K562 (cell line): Measurements from ENCODE around the gene BAG5. TPM values are rescaled to one million over a fixed set of nuclear protein-coding genes. Genes with fewer than 3 reads are reported as not detected.

Experiments used
- ATAC-seq: fragments of 200-7000 bp; cut with Tn5 transposase; 3 replicates; pipeline ENCODE4 v1.9.1; 2020; ENCODE audit warnings: moderate library complexity
- BruUV-seq: library from RNA; stranded (reverse); fragments of 400-500 nt; replicated peaks from 2 replicates; lab custom pipeline; 2021; lab: Mats Ljungman, UMichigan
- CTCF ChIA-PET: fragments of 300-600 bp; formaldehyde crosslinking; extraction: SDS; loops from one replicate; lab custom pipeline; 2021; ENCODE audit warnings: low intra/inter-chr PET ratio; lab: Yijun Ruan, JAX
- POLR2A ChIA-PET: fragments of 300-600, 350-650 bp; sonication (Branson Sonifier 250); formaldehyde crosslinking; extraction: SDS; loops from one replicate; lab custom pipeline; 2021; ENCODE audit warnings: antibody characterized with exemption, inconsistent platforms; lab: Yijun Ruan, JAX
- DNase-seq, 4 experiments: peaks; one replicate each; pipeline versions ENCODE4 v3.0.0 to v3.0.0-alpha.2; 2011 to 2018; ENCODE audit warnings: low spot score in 3 of 4, mixed read lengths in 3 of 4; ENCODE audit errors: extremely low read depth in 1 of 4
- FAIRE-seq: peaks from 2 replicates; lab custom pipeline; 2011; peaks lifted over from hg19 to GRCh38; lab: Jason Lieb, UNC
- H2AFZ ChIP-seq: 2 replicates; pipeline ENCODE4 v1.6.0; 2011; ENCODE audit warnings: low read depth, low read length, control low read depth, inconsistent platforms
- H3K27ac ChIP-seq: fragments of 200-600 bp; 3 replicates; pipeline ENCODE4 v1.8.0; 2011; ENCODE audit warnings: low read depth, mild to moderate bottlenecking, control low read depth, inconsistent platforms, low read length, moderate library complexity, mixed read lengths; ENCODE audit errors: extremely low read depth
- H3K27me3 ChIP-seq, 2 experiments: fragments of 300-600 bp in 1 of 2; 2 replicates in 1 of 2; 3 replicates in 1 of 2; pipeline versions ENCODE4 v1.6.0 to v1.8.0; 2011; ENCODE audit warnings: inconsistent platforms in 2 of 2, low read length in 2 of 2, mild to moderate bottlenecking in 1 of 2, mixed read lengths in 1 of 2, moderate library complexity in 1 of 2; ENCODE audit not compliant: control insufficient read depth in 2 of 2, insufficient read depth in 2 of 2
- H3K36me3 ChIP-seq: fragments of 300-600 bp; 3 replicates; pipeline ENCODE4 v1.8.0; 2011; ENCODE audit warnings: mild to moderate bottlenecking, low read length, inconsistent platforms; ENCODE audit not compliant: control insufficient read depth, insufficient read depth
- H3K4me1 ChIP-seq, 2 experiments: fragments of 200-600 bp in 1 of 2; replicated peaks in 1 of 2; 2 replicates in 1 of 2; 3 replicates in 1 of 2; pipeline versions ENCODE4 v1.5.1 to v1.8.0; 2011; ENCODE audit warnings: inconsistent platforms in 2 of 2, low read length in 2 of 2, mild to moderate bottlenecking in 1 of 2, mixed read lengths in 1 of 2, moderate library complexity in 1 of 2; ENCODE audit not compliant: control insufficient read depth in 2 of 2, insufficient read depth in 2 of 2
- H3K4me2 ChIP-seq: 2 replicates; pipeline ENCODE4 v1.6.1; 2011; ENCODE audit warnings: low read length, control low read depth, inconsistent platforms, mixed read lengths; ENCODE audit not compliant: insufficient read depth
- H3K4me3 ChIP-seq: fragments of 200-600 bp; sonication (generic), shearing (Covaris generic); 2 replicates; pipeline ENCODE4 v1.5.1; 2016; ENCODE audit warnings: control low read depth, inconsistent platforms
- H3K79me2 ChIP-seq: fragments of 200-600 bp; 3 replicates; pipeline ENCODE4 v1.8.0; 2011; ENCODE audit warnings: low read length, inconsistent platforms; ENCODE audit not compliant: control insufficient read depth, insufficient read depth
- H3K9ac ChIP-seq, 2 experiments: 2 replicates each; pipeline versions ENCODE4 v1.6.0 to v1.6.1; 2011; ENCODE audit warnings: low read depth in 2 of 2, low read length in 2 of 2, control low read depth in 1 of 2, inconsistent platforms in 1 of 2, mild to moderate bottlenecking in 1 of 2, mixed read lengths in 1 of 2; ENCODE audit not compliant: insufficient read depth in 1 of 2
- H3K9me1 ChIP-seq: one replicate; pipeline ENCODE4 v1.6.0; 2011; ENCODE audit warnings: inconsistent platforms, mild to moderate bottlenecking, low read length, moderate library complexity; ENCODE audit not compliant: control insufficient read depth, insufficient read depth
- H3K9me3 ChIP-seq: replicated peaks from 2 replicates; pipeline ENCODE4 v1.5.1; 2011; ENCODE audit warnings: low read depth, low read length, inconsistent platforms; ENCODE audit not compliant: control insufficient read depth, insufficient read depth
- H4K20me1 ChIP-seq: replicated peaks from 2 replicates; pipeline ENCODE4 v1.6.1; 2011; ENCODE audit warnings: low read length, inconsistent platforms, mixed read lengths; ENCODE audit not compliant: control insufficient read depth, insufficient read depth
- BACH1 ChIP-seq: fragments of 200-800 bp; sonication (Bioruptor generic); IDR thresholded peaks from 2 replicates; pipeline ENCODE4 v1.6.1; 2016; ENCODE audit warnings: missing genetic modification characterization, missing compliant biosample characterization
- CBFB ChIP-seq: sonication (generic); formaldehyde crosslinking; IDR thresholded peaks from 2 replicates; pipeline ENCODE4 v1.4.0; 2020; ENCODE audit warnings: mild to moderate bottlenecking, missing genetic modification reagents
- JUND ChIP-seq, 2 experiments: IDR thresholded peaks; 2 replicates in 1 of 2; 3 replicates in 1 of 2; pipeline ENCODE4 v1.6.1; 2011; ENCODE audit warnings: borderline replicate concordance in 2 of 2, low read depth in 2 of 2, low read length in 2 of 2, improper control_type of control experiment in 1 of 2, missing biosample characterization in 1 of 2, missing genetic modification characterization in 1 of 2, missing genetic modification reagents in 1 of 2
- NCOA4 ChIP-seq: fragments of 450-650 bp; IDR thresholded peaks from 2 replicates; pipeline ENCODE4 v1.6.1; 2018; ENCODE audit warnings: mild to moderate bottlenecking; ENCODE audit not compliant: partially characterized antibody
- NELFE ChIP-seq: IDR thresholded peaks from 2 replicates; pipeline ENCODE4 v1.6.1; 2011; ENCODE audit warnings: mild to moderate bottlenecking; ENCODE audit not compliant: insufficient read depth, insufficient read length
- NFIC ChIP-seq: fragments of 450-650 bp; IDR thresholded peaks from 2 replicates; pipeline ENCODE4 v1.6.1; 2017; ENCODE audit warnings: mild to moderate bottlenecking, inconsistent platforms
- POLR2G ChIP-seq: fragments of 200-400 bp; formaldehyde crosslinking; IDR thresholded peaks from 2 replicates; pipeline ENCODE4 v1.6.1; 2017; ENCODE audit warnings: low read depth, mild to moderate bottlenecking, antibody characterized with exemption, low read length, moderate library complexity
- RAD21 ChIP-seq, 2 experiments: fragments of 250-450 bp in 1 of 2; fragments of 450-650 bp in 1 of 2; sonication (Bioruptor Pico) in 1 of 2; formaldehyde crosslinking in 1 of 2; IDR thresholded peaks in 1 of 2; conservative IDR thresholded peaks in 1 of 2; 2 replicates each; pipeline versions ENCODE4 v1.4.0 to v1.8.0; 2020 to 2022; ENCODE audit warnings: mild to moderate bottlenecking in 2 of 2, moderate library complexity in 1 of 2
- ZNF212 ChIP-seq: fragments of 450-650 bp; formaldehyde crosslinking; IDR thresholded peaks from 2 replicates; pipeline ENCODE4 v1.4.0; 2020; ENCODE audit warnings: mild to moderate bottlenecking
- ZNF785 ChIP-seq: fragments of 250-450 bp; sonication (Bioruptor Pico); IDR thresholded peaks from 2 replicates; pipeline ENCODE4 v1.4.0; 2020; ENCODE audit warnings: mild to moderate bottlenecking
- ZSCAN29 ChIP-seq: fragments of 450-650 bp; IDR thresholded peaks from 2 replicates; pipeline ENCODE4 v1.6.1; 2017
- WGBS: fragments of 100-300 bp; shearing (Covaris generic); methylation state at CpG from one replicate; pipeline ENCODE4 v1.1.6; 2016; ENCODE audit warnings: low coverage, mixed read lengths; ENCODE audit not compliant: insufficient coverage; ENCODE audit errors: missing lambda C conversion rate; 5-methylcytosine and 5-hydroxymethylcytosine counted together
- in situ Hi-C: fragments of 300-500 bp; cut with MboI; formaldehyde crosslinking; loops from 4 replicates; pipeline ENCODE4 v1.15.0; 2018; ENCODE audit warnings: inconsistent platforms, mixed read lengths
- intact Hi-C: fragments of 100-400 bp; cut with micrococcal nuclease; formaldehyde crosslinking; loops from 2 replicates; pipeline ENCODE4 v1.14.2; 2022
- polyA plus RNA-seq, 8 experiments: library from polyadenylated mRNA; depleted of rRNA in 4 of 8; stranded (reverse) in 5 of 8; unstranded in 3 of 8; fragments of >200 nt; fragmentation: Nextera tagmentation in 2 of 8; fragmentation: Illumina TruSeq in 1 of 8; extraction: Ambion mirVana in 2 of 8; extraction: Trizol in 1 of 8; gene quantifications; 2 replicates each; pipeline versions ENCODE4 v1.2.1 to v1.2.3, GENCODE V29; 2011 to 2014; ENCODE audit warnings: inconsistent platforms in 1 of 8, missing spikeins in 1 of 8
- total RNA-seq, 7 experiments: library from RNA; depleted of rRNA in 6 of 7; stranded (reverse); fragments of >200 nt in 6 of 7; fragmentation: Illumina TruSeq in 2 of 7; extraction: Trizol in 2 of 7; gene quantifications; 2 replicates each; pipeline versions ENCODE4 v1.2.1 to v1.2.3, GENCODE V29; 2011 to 2021; ENCODE audit warnings: low replicate concordance in 1 of 7

BAG5 gene
- total and polyA plus RNA-seq, 9 of the 15 experiments (the other 6 are each of a cell fraction or from before 2014, with no cell fraction given), result 7.9 to 21.4 (median 13.2) TPM

DNA sequence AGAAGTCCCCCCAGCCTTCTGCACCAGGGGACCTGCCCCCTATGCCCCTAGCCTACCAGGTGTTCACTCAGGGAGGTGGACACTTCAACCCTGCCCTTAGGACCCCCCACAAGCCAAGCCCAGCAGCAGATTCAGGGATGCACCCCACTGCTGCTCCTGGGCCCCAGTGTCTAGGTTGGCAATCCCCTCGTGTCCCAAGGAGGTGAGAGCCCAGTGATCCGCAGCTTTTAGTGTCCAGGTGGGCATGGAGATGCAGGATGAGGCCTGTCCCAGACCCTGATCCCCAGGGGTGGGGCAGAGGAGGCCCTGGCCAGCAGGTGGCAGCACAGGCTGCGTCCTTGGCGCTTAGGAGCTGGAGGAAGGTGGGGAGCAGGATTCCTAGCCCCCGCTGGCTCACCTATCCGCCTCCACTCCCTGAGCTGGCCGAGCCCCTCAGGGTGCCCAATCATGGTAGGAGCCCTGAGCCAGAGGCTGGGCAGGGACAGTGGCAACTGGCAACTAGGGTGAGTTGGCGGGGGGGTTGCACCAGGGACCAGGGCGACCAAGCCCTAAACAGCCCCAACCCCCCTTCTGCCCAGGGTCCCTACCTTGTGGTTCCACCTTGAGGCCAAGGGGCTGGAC lies 43.9 kb downstream of the BAG5 start (continued):
- peak; percentile 18 to 70; a peak in 3 of 4 replicates for TF ChIP-seq RAD21 (CRISPR knock-in tag; conservative IDR thresholded peaks at IDR 0.05 in 1 of 2, IDR thresholded peaks at IDR 0.05 in 1 of 2)
- no peak for TF ChIP-seq BACH1
- TF ChIP-seq JUND (IDR thresholded peaks at IDR 0.05; ENCODE audit: borderline replicate concordance, low read depth, low read length), result peak; percentile 6; the same call in 1 of the 2 replicates
- no peak for TF ChIP-seq JUND (tag; IDR thresholded peaks at IDR 0.05; ENCODE audit: borderline replicate concordance, low read depth, low read length)
- no peak for TF ChIP-seq ZSCAN29
- TF ChIP-seq ZNF212 (CRISPR knock-in tag), result no peak

GRCh38 chr14:103517721-103518421 lies 44.6 kb downstream of the BAG5 start:
- H3K27ac ChIP-seq, result no peak overlapping the region
- peaks cover 30 to 68% of the 10 kb centered on the region in 2 experiments for H3K4me1 ChIP-seq
- 66% methylated on average over 12 of the region's 20 CpGs for WGBS
- peak overlapping the region in 1 of 2 experiments; percentile 76; a peak in 2 of 4 replicates for H3K9ac ChIP-seq
- peaks cover 13% of the 10 kb centered on the region; the same call in 1 of the 2 replicates for H4K20me1 ChIP-seq
- H3K36me3 ChIP-seq, result peaks cover 23% of the 10 kb centered on the region; the same call in 1 of the 3 replicates
- DNase-seq, result no peak
- POLR2A ChIA-PET, result interaction anchor here (1.3 to 1.8 kb wide), 3 partner anchors 10 to 91 kb away, joined by 3 to 9 read pairs (median 9); partner anchors contain the start of gene TRMT61A
- no TSS peak for BruUV-seq
- H3K27me3 ChIP-seq, result no peaks in the 10 kb centered on the region
- no peaks in the 10 kb centered on the region for H3K9me3 ChIP-seq
- in situ Hi-C loops (no loop called here), intact Hi-C loops (loop anchor here (1.0 to 5.0 kb wide), 2 partner anchors 28 to 44 kb away; partner anchors contain the start of genes BAG5 and COA8)
- peaks cover 23% of the 10 kb centered on the region for H3K79me2 ChIP-seq
- no peak overlapping the region for H2AFZ ChIP-seq
- H3K9me1 ChIP-seq, result no peaks in the 10 kb centered on the region
- H3K4me2 ChIP-seq, result no peak overlapping the region
- no peak overlapping the region for H3K4me3 ChIP-seq
- TF ChIP-seq CBFB (CRISPR knock-in tag) (0 out of 2 replicates have a peak, but pooled peaks have one; percentile 15), NCOA4 (no peak), NELFE (no peak), POLR2G (peak; percentile 40), NFIC (0 out of 2 replicates have a peak, but pooled peaks have one; percentile 26), ZNF785 (CRISPR knock-in tag) (no peak)
- TF ChIP-seq, all 486 proteins: peak for 3
- FAIRE-seq, result no peak
- CTCF ChIA-PET, result interaction anchor here (2.7 kb wide), 1 partner anchor 29 kb away, joined by 19 read pairs; no protein-coding TSS in a partner anchor
- ATAC-seq, result no peak
